ENCODE results near the gene GCSAML.

GCSAML gene

DNA sequence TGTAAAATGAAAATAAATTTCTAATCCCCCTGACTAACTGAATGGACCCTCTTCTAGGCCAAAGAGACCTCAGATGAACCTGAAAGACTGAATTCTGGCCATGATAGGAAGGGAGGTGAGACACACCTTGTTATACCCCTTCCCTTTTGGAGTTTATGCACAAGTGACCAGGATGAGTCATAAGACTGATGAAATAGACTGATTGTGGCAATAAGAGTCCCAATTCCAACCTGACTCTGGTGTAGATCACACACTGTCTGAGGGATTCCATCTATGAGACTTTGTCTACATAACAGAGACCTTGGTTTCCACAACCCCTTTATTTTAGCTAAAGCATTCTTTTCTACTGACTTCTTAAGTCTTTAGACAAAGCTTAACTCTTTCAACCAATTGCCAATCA, 25.7 kb downstream of the GCSAML start:
- peak; percentile 3 to 5 for DNase-seq

DNA sequence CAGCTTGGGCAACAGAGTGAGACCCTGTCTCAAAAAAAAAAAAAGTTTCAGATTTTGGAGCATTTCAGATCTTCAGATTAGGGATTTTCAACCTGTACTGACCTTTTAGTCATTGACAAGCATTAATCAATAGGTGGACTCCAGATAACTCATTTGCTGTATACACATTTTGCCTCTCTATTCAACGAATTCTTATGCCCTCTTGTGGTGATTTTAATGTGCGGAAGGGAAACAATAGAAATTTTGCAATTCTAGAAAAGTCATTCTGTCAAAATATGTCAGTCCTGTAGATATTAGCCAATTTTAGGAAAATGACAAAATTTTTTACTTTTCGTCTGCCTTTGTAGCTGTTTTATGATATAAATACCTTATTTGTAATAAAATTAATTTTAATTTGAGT, 27.6 kb downstream of the GCSAML start:
- peak; percentile 80 to 92 for DNase-seq

DNA sequence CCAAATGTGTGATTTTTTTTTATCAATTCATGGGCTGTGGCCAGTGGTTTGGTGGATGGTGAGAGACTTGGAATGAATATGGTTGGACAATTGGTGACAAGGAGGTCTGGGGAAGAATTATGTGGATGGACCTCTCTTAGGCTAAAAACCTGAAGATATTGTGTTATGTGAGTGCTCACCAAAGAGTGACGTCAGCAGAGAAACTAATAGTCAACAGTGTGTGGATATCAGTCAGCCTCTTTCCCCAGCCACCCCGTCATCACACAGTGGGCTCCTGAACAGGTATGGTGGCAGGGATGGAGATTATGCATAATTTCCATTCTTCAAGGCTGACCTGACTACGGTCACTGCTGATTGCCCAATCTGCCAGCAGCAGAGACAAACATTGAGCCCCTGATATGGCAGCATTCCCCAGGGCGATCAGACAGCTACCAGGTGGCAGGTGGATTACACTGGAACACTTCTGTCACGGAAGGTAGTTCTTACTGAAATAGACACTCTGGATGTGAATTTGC, 30.1 kb downstream of the GCSAML start:
- DNase-seq: no peak

DNA sequence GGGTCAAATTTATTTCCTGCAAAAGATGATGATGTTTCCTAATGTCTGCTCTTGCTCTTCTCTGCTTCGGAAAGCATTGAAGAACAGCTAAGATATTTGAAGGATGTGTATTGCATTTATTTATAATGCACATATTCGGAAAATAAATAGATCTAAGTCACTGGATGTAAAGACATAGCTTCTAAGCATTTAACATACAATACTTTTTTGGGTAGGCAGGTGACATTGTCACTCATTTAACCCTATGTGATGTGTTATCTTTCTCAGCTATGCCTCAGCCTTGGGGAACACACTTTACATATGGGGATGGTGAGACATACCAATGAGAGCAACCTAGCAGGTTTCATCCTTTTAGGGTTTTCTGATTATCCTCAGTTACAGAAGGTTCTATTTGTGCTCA, 39.1 kb downstream of the GCSAML start, which contains the start of gene OR2G2:
Gene OR2G2, plus strand, starts transcription at position 301 of the 400 bp plus-strand sequence. Its CDS starts 0 bp downstream, at position 301.
- DNase-seq: no peak

DNA sequence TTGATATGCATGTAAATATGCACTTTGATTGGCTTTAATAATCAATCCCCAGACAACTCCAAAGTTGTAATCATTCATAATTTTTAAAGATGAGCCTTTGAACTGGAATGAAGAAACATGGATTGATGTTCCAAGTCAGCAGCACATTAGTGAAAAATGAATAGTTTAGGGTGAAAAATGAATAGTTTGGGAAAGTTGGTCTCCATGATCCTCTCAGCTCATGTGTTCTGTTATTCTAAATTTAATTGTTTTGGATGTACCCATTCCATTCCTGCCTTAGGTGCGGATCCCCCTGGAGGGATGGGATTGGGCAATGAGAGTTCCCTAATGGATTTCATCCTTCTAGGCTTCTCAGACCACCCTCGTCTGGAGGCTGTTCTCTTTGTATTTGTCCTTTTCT, 56.4 kb downstream of the GCSAML start, which contains the start of gene OR2G3:
Gene OR2G3, plus strand, starts transcription at position 301 of the 400 bp plus-strand sequence. Its CDS starts 0 bp downstream, at position 301.
- no peak for DNase-seq

DNA sequence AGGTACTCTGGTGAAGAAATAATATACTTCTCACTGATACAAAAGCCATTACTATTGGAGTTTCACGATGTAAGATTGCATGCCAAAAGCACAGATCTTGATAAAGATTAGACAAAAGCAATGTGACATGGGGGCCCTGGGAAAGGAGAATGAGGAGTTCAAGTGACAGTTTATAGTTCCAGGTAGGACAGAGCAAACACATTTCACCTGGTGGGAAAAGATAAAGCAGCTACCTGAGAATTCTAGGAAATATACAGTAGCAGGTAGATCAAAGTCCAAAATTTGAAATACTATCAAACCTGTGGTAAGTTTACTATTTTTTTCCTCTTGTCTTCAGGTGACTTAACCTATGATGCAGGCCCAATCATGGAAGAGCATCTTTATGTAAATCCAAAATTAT, 64.5 kb downstream of the GCSAML start:
- DNase-seq: no peak

DNA sequence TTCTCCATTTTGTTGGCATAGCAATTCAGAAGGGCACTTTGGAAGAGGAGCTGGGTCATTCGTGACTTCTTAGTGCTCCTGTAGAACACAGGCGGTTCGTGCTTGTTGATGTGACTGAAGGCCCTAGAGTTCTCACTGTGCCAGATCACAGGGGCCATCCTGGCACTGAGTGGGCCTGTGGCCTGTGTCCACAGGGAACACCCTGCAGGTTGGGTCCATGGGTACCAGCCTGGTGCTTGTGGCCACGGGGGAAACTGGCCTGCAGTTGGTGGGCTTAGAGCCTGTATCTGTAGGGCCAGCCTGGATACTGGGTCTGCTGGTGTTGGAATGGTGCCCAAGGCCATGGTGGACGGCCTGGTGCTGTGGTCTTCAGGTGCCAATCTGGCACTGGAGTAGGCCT, 65.7 kb downstream of the GCSAML start:
- DNase-seq: no peak

All from inflammatory macrophage treated with lipopolysaccharide for 1 hour (primary cell).